ENCODE results near the gene USP40.

The USP40 gene

DNA sequence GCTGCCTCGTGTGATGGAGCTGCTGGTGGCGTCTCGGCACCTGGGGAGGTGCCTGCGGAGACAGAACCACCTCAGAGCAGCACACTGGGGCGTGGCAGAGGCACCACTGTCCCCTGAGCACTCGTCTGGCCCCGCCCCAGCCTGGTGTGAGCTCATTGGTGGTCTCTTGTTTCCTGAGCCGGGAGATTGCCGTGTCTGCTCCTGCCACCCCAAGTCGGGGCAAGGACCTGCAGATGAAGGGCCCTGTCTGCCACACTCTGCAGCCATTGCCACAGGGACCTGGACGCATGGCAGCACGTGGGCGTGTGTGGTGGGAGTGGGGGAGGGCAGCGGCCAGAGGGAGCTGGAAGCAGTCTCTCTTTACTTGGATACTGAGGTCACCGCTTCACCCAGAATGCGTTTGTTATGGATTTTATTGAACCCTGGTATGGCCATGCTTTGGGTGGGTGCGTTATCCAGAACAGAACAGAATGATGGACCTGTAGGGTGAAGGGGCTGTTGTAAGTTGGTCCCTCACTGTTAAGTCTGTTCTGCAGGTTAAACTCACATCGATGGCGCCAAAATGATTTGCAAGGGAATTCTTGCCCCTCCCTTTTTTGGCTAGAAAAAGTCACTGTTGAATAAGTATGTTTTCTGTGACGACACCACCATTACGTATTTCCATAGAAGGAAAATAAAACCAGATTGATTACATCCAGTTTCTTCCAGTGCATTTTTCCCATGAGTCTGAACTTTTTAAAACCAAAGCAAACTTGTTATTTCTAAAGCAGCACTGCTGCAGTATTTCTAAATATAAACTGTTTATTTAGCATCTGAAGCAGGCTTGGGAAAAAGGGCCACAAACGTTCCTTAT is 92.0 kb downstream of the USP40 start:
- DNase-seq: no peak

DNA sequence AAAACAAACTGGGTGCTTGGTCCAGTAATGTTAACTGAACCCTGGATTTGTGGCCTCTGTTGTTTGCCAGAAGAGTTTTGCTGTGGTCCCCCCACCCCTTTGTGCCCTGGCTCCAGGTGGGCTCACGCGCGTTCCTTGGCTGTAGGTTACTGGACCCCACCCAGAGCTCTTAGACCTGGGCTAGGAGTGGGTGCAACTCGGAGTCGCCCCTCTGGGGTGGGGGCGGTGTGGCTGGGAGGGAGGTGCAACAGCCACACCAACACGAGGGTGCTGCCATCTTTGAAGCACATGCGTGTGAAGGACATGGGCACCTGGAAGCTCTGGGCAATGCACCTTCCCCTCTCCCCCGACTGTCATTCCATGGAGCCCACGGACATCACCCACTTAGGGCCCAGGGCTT is 92.7 kb downstream of the USP40 start:
- DNase-seq: no peak

DNA sequence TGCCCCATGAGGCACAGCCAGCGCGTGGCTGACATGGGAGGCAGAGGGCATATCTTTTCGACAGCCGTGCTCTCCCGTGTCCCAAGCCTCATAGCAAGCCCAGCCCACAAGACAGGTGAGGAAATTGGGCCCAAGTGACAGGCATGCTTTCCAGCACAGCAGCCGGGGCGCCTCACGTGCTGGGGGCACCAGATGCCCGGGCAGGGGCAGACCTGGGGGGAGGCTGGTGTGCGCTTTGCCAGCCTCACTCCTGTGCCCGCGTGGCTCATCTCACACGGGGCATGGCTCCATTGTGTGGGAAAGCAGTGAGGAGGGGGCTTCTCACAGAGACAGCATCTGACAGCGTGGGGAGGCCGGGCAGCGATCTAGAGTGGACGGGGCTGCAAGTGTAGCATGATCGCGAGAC is 93.2 kb downstream of the USP40 start:
- DNase-seq: no peak

DNA sequence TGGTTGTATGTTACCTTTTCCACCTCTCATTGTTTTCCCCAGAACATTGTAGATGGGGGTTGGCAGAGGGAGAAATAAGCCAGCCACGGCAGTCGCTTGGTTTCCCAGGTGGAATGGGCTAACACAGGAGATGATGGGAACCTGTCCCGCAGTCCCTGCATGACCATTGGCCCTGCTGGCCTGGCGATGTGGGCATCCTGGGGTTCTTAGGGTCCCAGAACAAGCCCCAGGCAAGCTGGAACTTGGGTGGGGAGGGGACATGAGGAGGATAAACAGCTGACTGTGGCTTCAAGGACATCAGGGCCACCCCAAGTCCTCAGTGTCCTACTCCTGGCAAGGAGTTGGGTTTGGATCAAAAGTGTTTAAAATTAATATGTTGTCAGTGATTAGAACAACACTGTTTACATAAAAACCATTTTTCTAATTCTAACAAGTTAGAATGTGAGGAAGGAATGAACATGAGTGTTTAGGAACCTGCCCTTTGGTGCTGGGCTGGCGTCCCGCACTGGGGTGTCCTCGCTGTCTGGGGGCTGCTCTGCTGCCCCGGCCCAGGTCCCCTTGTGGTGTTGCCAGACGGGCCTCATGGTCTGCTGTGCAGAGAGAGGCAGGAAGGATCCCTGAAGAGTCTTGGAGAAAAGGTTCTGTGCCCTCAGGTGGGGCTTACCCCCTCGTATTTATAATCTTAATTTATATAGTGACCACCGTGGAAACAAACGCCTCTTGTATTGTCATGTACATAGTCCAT is 95.1 kb downstream of the USP40 start:
- DNase-seq: no peak

DNA sequence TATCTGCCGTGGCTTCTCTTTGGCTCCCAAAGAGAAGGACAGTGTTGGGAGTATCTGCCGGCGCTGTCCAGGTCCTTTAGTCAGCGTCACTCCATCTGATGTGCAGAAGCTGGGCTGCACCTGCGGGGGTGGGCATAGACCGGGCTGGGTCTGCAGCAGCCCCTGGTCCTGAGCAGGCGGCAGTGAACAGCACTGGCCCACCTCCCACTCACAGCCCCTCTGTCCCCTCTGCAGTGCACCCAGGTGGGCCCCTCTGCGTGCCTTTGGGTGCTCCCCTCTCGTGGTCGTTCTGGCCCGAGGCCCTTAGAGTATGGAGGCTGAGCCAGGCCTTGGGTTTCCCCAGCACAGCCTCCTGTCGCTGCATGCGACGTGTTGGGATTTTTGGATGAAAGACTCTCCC is 95.7 kb downstream of the USP40 start:
- no peak for DNase-seq

DNA sequence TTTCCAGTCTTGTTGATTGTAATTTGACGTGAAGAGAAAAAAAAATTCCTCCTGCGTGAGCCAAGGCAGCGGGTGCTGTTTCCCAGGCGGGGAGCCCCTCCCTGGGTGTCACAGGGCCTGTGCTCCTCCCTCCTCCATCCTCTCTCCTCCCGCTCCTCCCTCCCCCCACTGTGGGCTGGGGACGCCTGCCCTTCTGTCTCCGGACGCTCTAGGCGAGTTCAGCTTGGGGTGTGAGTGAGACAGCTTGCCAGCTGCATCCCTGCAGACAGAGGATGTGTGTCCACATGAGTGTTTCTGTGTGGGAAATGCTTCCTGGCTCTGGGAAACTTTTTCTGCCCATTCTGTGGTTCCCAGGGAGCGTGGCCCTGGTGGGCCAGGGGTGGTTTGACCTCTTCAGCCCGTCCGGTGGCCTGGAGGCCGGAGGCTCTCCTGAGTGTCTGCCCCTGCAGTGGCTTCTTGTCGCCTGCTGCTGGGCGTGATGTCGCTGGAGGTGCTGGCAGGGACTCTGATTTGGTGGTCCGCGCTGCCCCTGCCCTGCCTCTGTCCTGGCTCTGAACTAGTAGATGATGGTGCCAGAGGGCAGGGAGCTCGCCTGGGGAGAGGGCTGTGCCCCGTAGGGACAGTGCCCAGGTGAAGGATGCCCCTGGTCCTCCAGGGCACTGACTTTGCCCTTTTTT is 96.4 kb downstream of the USP40 start:
- DNase-seq: no peak

DNA sequence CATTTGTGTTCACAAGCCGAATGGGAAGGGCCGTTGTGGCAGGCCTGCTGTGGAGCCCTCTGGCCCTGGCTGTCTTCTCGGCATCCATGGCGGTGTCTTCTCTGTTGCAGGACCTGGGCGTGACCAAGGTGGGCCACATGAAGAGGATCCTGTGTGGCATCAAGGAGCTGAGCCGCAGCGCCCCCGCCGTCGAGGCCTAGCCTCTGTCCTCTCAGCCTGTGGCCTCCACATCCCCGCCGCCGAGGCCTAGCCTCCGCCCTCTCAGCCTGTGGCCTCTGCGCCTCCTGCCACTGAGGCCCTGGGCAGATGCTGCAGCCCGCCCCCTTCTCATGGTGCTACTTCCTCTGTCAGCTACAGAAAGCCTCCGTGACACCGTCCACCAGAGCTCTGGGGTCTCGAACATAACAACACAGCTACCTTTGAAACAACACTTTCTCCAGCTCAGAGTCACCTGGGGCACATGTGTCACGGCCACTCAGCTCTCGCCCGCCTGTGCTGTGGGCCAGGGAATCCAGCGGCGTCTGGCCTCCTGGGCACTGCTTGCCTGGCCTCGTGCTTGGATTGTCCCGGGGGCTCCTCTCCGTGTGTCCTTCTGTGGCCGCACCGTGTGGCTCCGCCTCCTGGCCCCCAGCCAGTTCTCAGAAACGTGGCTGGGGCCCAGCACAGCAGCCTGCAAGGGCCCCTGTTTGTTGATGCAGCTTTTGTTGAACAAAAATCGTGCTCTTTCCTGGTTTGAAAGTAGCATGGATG is 97.1 kb downstream of the USP40 start:
- DNase-seq: no peak

DNA sequence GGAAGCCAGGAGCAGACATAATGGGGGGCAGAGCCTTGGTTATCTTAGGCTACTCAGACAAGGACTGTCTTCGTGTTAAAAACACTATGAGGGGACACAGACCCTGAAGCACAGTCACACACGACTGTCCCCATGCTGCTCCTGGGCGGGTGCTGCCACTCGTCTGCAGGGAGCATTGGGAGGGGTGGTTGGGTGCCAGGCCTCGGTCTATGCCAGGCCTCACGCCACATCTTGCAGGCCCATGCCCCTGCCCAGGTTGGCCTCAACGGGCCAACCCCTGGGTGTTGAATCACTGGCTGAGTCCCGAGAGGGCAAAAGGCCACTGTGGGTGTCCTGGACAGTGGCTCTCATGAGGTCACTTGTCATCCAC is 97.9 kb downstream of the USP40 start:
- no peak for DNase-seq

DNA sequence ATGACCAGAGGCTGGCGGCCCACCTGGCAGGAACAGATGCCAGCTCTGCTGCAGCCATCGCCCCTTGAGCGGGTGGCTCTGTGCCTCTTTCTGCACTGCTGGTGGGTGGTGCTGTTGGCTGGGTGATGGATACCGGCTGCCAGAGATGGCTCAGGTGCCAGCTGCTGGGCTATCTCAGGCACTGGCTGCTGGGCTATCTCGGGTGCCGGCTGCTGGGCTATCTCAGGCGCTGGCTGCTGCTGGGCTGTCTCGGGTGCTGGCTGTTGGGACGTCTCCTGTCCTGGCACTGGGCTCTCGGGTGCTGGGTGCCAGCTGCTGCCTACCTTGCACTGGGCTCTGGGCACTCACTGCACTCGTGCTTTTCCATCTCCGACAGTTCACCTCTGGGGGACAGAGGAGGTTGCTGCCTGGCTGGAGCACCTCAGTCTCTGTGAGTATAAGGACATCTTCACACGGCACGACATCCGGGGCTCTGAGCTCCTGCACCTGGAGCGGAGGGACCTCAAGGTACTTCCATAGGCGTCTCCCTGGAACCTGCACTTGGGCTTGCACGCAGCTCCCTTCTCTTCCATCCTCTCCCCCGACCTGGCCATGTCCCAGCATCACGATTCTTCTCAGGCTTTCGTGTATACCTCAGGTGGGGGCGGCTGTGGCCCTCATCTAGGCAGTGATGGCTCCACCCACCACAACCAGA is 98.4 kb downstream of the USP40 start:
- no peak for DNase-seq

DNA sequence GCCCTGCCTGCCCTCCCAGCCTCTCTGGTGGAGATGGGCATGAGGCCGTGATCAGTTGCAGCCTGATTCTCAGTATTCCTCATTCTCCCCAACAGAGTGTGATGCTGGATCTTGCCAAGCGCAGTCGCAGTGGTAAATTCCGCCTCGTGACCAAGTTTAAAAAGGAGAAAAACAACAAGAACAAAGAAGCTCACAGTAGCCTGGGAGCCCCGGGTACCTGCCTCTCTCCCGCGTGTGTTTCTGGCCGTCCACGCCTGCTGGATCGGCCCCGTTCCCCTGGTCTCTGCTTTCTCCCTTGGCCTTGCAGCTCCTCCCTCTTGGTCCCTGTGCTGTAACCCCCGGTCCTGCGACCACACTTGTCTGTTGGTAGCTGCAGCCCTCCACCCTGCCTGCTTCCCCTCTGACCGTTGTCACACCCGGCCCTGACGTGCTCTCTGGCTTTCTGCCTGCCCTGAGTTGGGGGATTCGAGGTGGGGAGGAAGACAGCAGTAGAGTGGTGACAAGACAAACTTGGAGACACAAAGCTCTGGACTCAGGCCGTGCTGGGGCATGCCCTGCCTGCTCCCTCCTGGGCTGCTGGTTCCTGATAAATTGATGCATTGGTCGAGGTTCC is 99.5 kb downstream of the USP40 start:
- no peak for DNase-seq

DNA sequence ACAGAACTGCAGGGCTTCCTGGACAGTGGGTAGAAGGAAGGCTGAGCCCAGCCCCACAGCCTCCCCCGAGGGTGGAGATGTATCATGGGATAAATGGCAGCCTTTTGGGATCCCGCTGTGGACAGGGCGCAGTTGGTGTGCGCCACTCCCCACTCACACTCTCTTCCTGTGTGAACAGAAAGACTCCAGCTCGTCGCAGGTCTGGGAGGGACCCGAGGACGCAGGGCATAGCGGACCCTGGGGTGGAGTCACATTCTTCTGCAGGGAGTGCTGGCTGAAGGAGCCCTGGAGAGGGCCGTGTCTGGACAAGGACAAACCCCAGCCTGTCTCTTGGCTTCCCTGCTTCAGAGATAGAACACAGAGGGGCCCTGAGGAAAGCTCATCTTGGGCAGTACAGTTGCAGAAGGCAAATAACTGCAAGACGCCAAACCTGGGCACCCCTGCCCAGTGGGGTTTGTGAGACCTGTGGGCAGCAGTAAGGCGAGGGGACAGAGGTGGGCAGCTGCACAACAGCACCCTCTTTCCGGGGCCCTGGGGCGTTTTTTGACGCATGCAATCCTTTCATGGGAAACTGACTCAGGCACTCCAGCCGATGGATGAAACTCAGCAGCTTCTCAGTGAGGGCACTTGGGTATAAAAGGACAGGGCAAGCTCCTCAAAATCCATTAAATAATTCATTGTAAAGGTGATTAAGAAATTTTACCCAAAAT is 101.9 kb downstream of the USP40 start:
- no peak for DNase-seq

DNA sequence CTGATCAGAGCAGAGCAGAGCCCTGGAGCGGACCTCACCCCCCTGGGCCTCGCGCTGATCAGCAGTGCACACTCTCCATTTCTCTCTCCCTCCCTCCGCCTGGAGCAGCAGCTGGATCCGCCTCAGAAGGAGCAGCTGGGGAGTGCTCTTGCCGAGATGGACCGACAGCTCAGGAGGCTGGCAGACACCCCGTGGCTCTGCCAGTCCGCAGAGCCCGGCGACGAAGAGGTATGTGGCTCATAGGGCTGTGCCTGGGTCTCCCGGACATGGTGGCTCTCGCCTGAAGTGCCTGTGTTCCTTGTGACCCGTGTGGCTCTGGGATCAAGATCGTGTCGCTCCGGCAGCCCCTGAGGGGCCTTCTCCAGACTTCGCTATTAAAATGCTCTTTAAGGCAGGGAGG is 102.5 kb downstream of the USP40 start:
- DNase-seq: no peak

DNA sequence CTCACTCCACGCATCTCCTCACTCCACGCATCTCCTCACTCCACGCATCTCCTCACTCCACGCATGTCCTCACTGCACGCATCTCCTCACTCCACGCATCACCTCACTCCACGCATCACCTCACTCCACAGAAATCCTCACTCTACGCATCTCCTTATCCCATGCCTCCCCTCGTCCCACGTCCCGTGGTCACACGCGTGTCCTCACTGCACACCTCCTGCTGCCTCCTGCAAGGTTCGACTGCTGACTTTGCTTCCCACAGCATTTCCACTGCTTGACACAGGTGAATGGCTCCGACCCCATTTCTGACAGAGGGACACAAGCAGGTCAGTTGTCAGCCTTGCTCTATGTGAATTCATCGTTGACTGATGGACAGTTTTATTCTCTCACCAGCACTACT is 103.0 kb downstream of the USP40 start:
- DNase-seq: no peak

DNA sequence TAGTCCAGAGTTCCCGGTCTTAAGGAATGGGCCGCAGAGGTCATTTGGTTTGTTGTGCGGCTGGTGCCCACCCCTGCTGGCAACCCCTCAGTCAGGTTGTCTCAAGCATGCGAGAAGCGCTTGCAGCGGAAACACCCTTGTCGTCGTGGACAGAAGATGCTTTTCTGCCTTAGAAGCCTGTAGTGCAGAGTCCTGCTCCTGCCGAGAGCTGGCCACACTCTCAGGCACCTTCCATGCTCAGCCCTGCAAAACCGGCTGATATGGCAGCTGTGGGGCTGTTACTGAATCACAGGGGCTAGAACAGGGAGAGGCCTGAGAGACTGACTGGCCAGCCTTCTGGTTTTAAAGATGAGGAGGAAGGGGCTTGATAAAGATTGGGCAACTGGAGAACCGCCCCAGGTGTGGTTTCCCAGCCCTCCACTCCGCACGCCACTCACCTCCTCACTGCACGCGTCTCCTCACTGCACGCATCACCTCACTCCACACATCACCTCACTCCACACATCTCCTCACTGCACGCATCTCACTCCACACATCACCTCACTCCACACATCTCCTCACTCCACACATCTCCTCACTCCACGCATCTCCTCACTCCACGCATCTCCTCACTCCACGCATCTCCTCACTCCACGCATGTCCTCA is 103.6 kb downstream of the USP40 start:
- DNase-seq: no peak

DNA sequence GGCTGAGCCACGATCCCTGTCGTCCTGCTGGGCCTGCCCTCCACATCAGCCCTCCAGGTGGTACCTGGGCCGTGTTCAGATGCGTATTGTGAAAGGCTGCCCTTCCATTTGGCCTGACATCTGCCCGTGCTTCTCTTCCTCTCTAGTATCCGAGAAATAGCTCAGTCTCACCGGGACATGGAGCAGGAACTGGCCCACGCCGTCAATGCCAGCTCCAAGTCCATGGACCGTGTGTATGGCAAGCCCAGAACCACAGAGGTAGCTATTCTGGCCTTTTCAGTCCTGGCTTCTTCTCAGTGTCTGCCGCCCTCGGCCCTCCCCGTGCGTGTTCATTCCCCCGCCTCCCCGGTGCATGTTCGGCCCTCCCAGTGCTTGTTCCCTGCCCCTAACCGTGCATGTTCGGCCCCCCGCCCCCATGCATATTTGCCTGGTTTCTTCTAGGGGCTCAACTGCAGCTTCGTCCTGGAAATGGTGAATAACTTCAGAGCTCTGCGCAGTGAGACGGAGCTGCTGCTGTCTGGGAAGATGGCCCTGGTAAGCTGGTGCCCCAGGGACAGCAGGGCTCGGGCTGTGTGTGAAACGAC is 104.3 kb downstream of the USP40 start:
- no peak for DNase-seq

DNA sequence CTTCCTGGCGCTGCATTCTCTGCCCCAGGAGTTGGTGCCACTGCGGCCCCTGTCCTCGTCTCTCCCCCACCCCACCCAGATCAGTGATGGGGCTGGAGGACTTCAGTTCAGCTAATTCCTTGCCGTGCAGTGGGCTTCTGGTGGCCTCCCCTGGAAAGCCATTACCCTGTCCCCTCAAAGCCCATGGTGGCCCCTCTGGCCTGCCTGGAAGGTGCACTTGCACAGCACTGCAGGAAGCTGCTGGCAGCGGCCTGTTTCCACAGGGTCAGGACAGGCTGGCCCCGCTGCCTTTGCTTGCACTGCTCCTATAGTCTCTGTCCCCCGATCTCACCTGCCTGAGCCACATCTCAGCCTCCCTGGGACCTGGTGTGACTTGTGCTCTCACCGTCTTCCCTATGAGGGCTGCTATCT is 105.1 kb downstream of the USP40 start:
- DNase-seq: no peak

DNA sequence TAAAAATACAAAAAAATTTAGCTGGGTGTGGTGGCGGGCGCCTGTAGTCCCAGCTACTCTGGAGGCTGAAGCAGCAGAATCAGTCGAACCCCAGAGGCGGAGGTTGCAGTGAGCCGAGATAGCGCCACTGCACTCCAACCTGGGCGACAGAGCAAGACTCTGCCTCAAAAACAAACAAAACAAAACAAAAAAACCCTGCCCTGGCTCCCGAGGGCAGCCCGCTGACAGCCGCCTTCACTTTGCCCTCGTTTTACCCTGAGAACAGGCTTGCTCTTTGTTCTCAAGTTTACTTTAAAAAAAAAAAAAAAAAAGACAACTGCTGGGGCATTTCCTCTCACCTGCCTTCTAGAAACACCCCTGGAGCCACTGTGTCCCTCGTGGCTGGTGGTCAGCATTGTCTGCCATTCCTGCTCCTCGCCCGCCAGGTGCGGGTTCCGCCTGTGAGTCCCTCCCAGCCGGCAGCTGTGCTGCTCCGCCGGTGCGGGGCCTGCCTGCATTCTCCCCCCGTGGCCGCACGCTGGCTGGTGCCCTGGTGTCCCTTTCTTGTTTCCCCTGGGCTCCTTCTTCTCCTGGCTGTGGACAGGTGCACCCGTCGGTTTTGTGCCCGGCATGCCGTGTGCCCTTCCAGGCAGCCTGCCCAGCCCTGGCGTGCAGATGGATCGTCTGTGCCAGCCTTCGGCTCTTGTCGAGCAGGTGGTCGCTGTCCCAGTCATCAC is 105.7 kb downstream of the USP40 start:
- no peak for DNase-seq

DNA sequence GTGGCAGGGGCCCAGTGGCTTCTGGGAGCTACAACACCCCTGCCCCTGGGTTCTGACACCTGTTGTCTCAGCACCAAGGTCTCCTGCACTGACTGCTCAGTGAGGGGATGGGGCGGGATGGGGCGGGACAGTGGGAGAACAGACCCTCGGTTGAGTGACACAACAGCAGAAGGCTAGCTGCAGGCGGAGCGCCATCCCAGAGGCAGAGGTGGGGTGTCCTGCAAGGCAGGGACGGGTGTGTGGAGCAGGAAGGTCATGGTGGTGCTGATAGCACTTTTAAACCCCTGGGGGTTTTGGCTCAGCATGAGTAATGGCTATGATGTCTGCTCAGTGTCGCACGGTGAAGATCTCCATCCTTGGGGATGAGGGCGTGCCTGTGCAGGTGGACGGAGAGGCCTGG is 107.2 kb downstream of the USP40 start:
- no peak for DNase-seq

DNA sequence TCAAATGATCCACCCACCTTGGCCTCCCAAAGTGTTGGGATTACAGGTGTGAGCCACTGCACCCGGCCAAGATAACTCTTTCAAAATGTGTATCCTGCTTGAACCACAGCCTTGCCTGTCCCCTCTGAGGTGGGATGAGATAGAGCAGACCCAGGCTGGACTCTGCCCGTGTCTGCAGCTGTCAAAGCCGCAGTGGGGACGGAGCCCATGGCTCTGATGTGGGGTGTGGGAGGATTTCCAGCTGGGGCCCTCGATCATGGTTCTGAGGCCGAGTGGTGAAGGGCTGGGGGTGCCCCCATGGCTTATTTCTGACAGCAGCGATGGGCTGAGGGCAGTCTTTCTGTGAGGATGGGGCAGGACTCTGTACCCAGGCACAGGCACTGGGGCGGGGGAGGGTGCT is 107.8 kb downstream of the USP40 start:
- no peak for DNase-seq

Measured in activated effector memory CD4-positive, alpha-beta T cell treated with Interleukin-2 at 50 U/mL for 16 hours (primary cell).